ENCODE data around the gene IMP4. TPM values are rescaled to one million over a fixed set of nuclear protein-coding genes. Genes with fewer than 3 reads are reported as not detected.

The IMP4 gene
- polyA plus RNA-seq, 4 donors: 52.7 to 77.7 (median 62.2) TPM

DNA sequence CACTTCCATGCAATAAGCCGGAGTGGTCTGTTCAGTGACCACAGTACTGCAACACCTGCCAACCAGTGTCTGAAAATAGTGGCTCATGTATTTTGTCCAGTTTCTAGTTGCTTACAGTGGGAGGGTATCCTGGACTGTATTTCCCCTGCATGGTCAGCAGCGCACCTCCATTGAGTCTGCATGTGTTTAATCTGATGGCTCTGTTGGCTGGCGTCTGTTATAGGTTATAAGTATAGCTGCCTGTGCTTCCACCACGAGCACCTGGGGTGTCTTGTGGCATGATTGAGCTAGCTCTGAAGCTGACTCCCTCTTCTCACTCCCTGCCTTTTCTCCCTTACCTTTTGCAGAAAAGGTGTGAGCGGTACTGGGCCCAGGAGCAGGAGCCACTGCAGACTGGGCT is 26.1 kb downstream of the IMP4 start:
- DNase-seq (no peak), FAIRE-seq (no peak)
- H3K9me3 ChIP-seq (ENCODE audit: control insufficient read depth in 2 of 2, insufficient read depth in 1 of 2, low read depth in 1 of 2, low read length in 1 of 2): peaks cover 0 to 4% of the 10 kb centered on the region in 2 donors
- H3K27me3 ChIP-seq (ENCODE audit: control insufficient read depth in 3 of 3, insufficient read depth in 3 of 3, low read length in 3 of 3): no peaks in the 10 kb centered on the region
- H3K4me3 ChIP-seq (ENCODE audit: low read depth in 1 of 3, low read length in 3 of 3): no peak overlapping the region
- peaks cover 0 to 22% (median 2%) of the 10 kb centered on the region in 3 donors for H3K36me3 ChIP-seq (ENCODE audit: control insufficient read depth in 3 of 3, insufficient read depth in 2 of 3, low read depth in 1 of 3, low read length in 3 of 3)
- no peak overlapping the region for H3K27ac ChIP-seq (ENCODE audit: low read depth in 1 of 3, low read length in 2 of 3)
- 94 to 97% (median 97%) methylated on average over 5 of the region's 5 CpGs for WGBS, 3 donors
- H3K4me1 ChIP-seq (ENCODE audit: control insufficient read depth in 3 of 3, insufficient read depth in 2 of 3, low read depth in 1 of 3, low read length in 2 of 3): peaks cover 0 to 10% (median 3%) of the 10 kb centered on the region in 3 donors

DNA sequence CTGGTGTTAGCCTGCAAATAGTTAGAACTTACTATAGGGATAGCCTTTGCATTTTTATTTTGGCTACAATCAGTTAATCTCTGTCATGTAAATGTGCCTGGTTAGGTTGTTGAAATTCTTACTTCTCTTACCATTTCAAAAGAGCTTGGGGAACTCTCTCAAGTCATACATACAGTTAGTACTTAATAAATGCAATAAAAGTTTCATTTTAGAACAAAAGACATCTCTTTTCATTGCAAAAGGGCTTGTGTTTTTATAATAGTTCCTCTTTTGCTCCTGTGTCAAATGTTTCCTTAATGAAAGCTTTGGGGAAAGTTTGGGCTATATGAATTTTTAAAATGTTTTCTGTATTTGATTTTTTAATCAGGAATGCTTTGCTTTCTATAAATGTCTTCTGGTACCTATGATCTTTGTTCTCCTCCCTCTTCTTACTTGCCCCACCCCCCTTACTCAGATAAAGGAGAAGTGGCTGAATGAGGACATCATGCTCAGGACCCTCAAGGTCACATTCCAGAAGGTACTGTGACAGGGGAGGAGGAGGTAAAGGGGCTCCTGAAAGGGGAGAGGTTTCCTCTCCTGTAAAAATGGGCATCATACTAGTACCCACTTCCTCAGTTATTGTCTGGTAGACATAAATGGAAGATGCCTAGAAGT is 26.7 kb downstream of the IMP4 start:
- Histone ChIP-seq H3K9me3 (ENCODE audit: control insufficient read depth in 2 of 2, insufficient read depth in 1 of 2, low read depth in 1 of 2, low read length in 1 of 2) (peaks cover 0 to 4% of the 10 kb centered on the region in 2 donors), H3K4me3 (ENCODE audit: low read depth in 1 of 3, low read length in 3 of 3) (no peak overlapping the region), H3K36me3 (ENCODE audit: control insufficient read depth in 3 of 3, insufficient read depth in 2 of 3, low read depth in 1 of 3, low read length in 3 of 3) (peaks cover 0 to 22% (median 2%) of the 10 kb centered on the region in 3 donors), H3K27ac (ENCODE audit: low read depth in 1 of 3, low read length in 2 of 3) (no peak overlapping the region), H3K27me3 (ENCODE audit: control insufficient read depth in 3 of 3, insufficient read depth in 3 of 3, low read length in 3 of 3) (no peaks in the 10 kb centered on the region), H3K4me1 (ENCODE audit: control insufficient read depth in 3 of 3, insufficient read depth in 2 of 3, low read depth in 1 of 3, low read length in 2 of 3) (peaks cover 0 to 10% (median 3%) of the 10 kb centered on the region in 3 donors)
- DNase-seq (no peak), FAIRE-seq (no peak)

GRCh38 chr2:130369965-130370341 is 27.3 kb downstream of the IMP4 start:
- FAIRE-seq: no peak
- Histone ChIP-seq H3K36me3 (ENCODE audit: control insufficient read depth in 3 of 3, insufficient read depth in 2 of 3, low read depth in 1 of 3, low read length in 3 of 3) (peaks cover 0 to 26% (median 2%) of the 10 kb centered on the region in 3 donors), H3K9me3 (ENCODE audit: control insufficient read depth in 2 of 2, insufficient read depth in 1 of 2, low read depth in 1 of 2, low read length in 1 of 2) (peaks cover 0 to 4% of the 10 kb centered on the region in 2 donors), H3K27ac (ENCODE audit: low read depth in 1 of 3, low read length in 2 of 3) (no peak overlapping the region), H3K4me1 (ENCODE audit: control insufficient read depth in 3 of 3, insufficient read depth in 2 of 3, low read depth in 1 of 3, low read length in 2 of 3) (peaks cover 0 to 10% (median 3%) of the 10 kb centered on the region in 3 donors), H3K27me3 (ENCODE audit: control insufficient read depth in 3 of 3, insufficient read depth in 3 of 3, low read length in 3 of 3) (no peaks in the 10 kb centered on the region), H3K4me3 (ENCODE audit: low read depth in 1 of 3, low read length in 3 of 3) (no peak overlapping the region)
- WGBS, 3 donors: 92 to 94% (median 93%) methylated on average over 5 of the region's 5 CpGs
- no peak for DNase-seq

DNA sequence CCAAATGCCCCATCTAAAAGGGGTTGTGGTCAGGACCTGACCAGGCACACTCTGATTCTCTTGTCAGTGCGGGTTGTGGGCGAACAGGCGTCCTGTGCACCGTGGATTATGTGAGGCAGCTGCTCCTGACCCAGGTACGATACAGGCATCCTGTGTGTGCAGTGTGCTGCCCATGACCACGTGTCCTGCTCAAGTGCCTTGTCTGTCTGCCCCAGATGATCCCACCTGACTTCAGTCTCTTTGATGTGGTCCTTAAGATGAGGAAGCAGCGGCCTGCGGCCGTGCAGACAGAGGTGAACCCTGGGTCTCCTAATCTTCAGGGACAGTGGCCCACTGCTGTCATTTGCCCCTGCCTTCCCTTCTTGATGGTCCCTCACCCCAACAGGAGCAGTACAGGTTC is 27.8 kb downstream of the IMP4 start:
- DNase-seq (peak in 1 of 2 donors; percentile 37), FAIRE-seq (no peak)
- WGBS, 3 donors: 71 to 93% (median 75%) methylated on average over 9 of the region's 9 CpGs
- peaks cover 0 to 4% of the 10 kb centered on the region in 2 donors for H3K9me3 ChIP-seq (ENCODE audit: control insufficient read depth in 2 of 2, insufficient read depth in 1 of 2, low read depth in 1 of 2, low read length in 1 of 2)
- no peak overlapping the region for H3K4me3 ChIP-seq (ENCODE audit: low read depth in 1 of 3, low read length in 3 of 3)
- H3K27me3 ChIP-seq (ENCODE audit: control insufficient read depth in 3 of 3, insufficient read depth in 3 of 3, low read length in 3 of 3): no peaks in the 10 kb centered on the region
- H3K36me3 ChIP-seq (ENCODE audit: control insufficient read depth in 3 of 3, insufficient read depth in 2 of 3, low read depth in 1 of 3, low read length in 3 of 3): peaks cover 0 to 31% (median 2%) of the 10 kb centered on the region in 3 donors
- peaks cover 0 to 10% (median 3%) of the 10 kb centered on the region in 3 donors for H3K4me1 ChIP-seq (ENCODE audit: control insufficient read depth in 3 of 3, insufficient read depth in 2 of 3, low read depth in 1 of 3, low read length in 2 of 3)
- peak overlapping the region in 1 of 3 donors; percentile 6 for H3K27ac ChIP-seq (ENCODE audit: low read depth in 1 of 3, low read length in 2 of 3)

DNA sequence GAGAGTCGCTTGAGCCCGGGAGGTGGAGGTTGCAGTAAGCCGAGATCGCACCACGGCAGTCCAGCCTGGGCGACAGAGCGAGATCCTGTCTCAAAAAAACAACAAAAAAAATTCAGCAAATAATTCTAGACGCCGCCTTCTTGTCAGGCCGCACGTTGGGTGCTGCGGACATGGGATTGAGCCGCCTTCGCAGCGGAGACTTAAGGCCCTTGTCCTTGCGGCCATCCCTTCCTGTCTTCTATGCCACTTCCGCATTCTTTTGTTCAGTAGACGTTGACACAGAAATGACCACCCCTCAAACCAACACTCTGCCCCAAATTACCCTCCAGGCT is 29.0 kb downstream of the IMP4 start:
- 41 to 84% (median 67%) methylated on average over 18 of the region's 18 CpGs for WGBS, 3 donors
- Histone ChIP-seq H3K4me3 (ENCODE audit: low read depth in 1 of 3, low read length in 3 of 3) (peak overlapping the region; percentile 63 to 73 (median 70)), H3K36me3 (ENCODE audit: control insufficient read depth in 3 of 3, insufficient read depth in 2 of 3, low read depth in 1 of 3, low read length in 3 of 3) (peaks cover 0 to 37% (median 2%) of the 10 kb centered on the region in 3 donors), H3K4me1 (ENCODE audit: control insufficient read depth in 3 of 3, insufficient read depth in 2 of 3, low read depth in 1 of 3, low read length in 2 of 3) (peaks cover 0 to 10% (median 3%) of the 10 kb centered on the region in 3 donors), H3K9me3 (ENCODE audit: control insufficient read depth in 2 of 2, insufficient read depth in 1 of 2, low read depth in 1 of 2, low read length in 1 of 2) (peaks cover 0 to 4% of the 10 kb centered on the region in 2 donors), H3K27me3 (ENCODE audit: control insufficient read depth in 3 of 3, insufficient read depth in 3 of 3, low read length in 3 of 3) (no peaks in the 10 kb centered on the region), H3K27ac (ENCODE audit: low read depth in 1 of 3, low read length in 2 of 3) (peak overlapping the region; percentile 27 to 91 (median 52))
- DNase-seq: no peak
- no peak for FAIRE-seq

GRCh38 chr2:130372055-130372832 is 29.5 kb downstream of the IMP4 start:
- H3K4me1 ChIP-seq (ENCODE audit: control insufficient read depth in 3 of 3, insufficient read depth in 2 of 3, low read depth in 1 of 3, low read length in 2 of 3): peaks cover 0 to 10% (median 3%) of the 10 kb centered on the region in 3 donors
- WGBS, 3 donors: 0 to 3% (median 1%) methylated on average over 60 to 81 of the region's 81 CpGs
- H3K4me3 ChIP-seq (ENCODE audit: low read depth in 1 of 3, low read length in 3 of 3): peak overlapping the region; percentile 63 to 73 (median 70)
- peaks cover 0 to 38% (median 2%) of the 10 kb centered on the region in 3 donors for H3K36me3 ChIP-seq (ENCODE audit: control insufficient read depth in 3 of 3, insufficient read depth in 2 of 3, low read depth in 1 of 3, low read length in 3 of 3)
- no peaks in the 10 kb centered on the region for H3K9me3 ChIP-seq (ENCODE audit: control insufficient read depth in 2 of 2, insufficient read depth in 1 of 2, low read depth in 1 of 2, low read length in 1 of 2)
- H3K27me3 ChIP-seq (ENCODE audit: control insufficient read depth in 3 of 3, insufficient read depth in 3 of 3, low read length in 3 of 3): no peaks in the 10 kb centered on the region
- no peak for FAIRE-seq
- peak overlapping the region; percentile 45 to 91 (median 52) for H3K27ac ChIP-seq (ENCODE audit: low read depth in 1 of 3, low read length in 2 of 3)
- peak; percentile 87 to 95 for DNase-seq

DNA sequence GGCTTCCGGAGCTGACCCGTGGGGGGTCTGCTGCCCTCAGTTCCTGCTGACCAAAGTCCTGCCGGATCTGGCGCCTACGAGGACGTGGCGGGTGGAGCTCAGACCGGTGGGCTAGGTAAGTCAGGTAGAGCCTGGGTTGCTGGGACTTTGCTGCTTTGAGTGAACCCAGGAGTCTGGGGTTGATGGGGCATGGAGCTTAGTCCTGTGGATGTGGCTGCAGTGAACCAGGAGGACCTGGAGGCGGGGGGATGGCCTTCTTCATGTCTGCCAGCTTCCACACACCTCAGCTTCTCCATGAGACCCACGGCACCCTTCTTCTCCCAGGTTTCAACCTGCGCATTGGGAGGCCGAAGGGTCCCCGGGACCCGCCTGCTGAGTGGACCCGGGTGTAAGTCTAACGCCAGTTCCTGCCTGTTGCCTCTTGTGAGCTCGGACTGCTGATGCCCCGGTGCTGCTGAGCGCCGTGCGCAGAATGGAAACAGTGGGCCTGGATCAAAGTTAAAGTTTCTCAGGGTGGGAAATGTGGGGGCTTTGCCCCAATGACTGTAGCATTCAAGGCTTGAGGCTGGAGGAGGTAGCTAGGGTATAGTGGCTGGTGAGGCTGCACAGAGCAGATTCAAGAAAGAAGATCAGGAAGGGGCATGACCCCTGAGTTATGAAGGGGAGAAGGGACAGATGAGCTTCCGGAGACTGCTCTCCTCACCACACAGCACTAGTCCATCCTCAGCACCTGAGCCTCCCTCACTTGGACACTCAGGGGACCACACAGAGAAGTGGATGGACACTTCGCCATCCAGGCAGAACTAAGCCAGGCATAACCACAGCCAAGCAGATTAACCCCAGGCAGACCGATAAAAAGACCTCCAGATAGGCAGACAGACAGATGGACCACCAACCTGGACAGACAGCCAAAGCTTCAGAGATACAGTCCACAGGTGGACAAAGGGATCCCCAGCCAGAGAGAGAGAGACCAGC is 30.4 kb downstream of the IMP4 start:
- Histone ChIP-seq H3K27me3 (ENCODE audit: control insufficient read depth in 3 of 3, insufficient read depth in 3 of 3, low read length in 3 of 3) (no peaks in the 10 kb centered on the region), H3K9me3 (ENCODE audit: control insufficient read depth in 2 of 2, insufficient read depth in 1 of 2, low read depth in 1 of 2, low read length in 1 of 2) (no peaks in the 10 kb centered on the region), H3K4me3 (ENCODE audit: low read depth in 1 of 3, low read length in 3 of 3) (peak overlapping the region; percentile 63 to 73 (median 70)), H3K4me1 (ENCODE audit: control insufficient read depth in 3 of 3, insufficient read depth in 2 of 3, low read depth in 1 of 3, low read length in 2 of 3) (peaks cover 0 to 10% (median 3%) of the 10 kb centered on the region in 3 donors), H3K27ac (ENCODE audit: low read depth in 1 of 3, low read length in 2 of 3) (peak overlapping the region; percentile 45 to 91 (median 52)), H3K36me3 (ENCODE audit: control insufficient read depth in 3 of 3, insufficient read depth in 2 of 3, low read depth in 1 of 3, low read length in 3 of 3) (peaks cover 0 to 38% (median 2%) of the 10 kb centered on the region in 3 donors)
- 45 to 57% (median 52%) methylated on average over 23 to 24 of the region's 24 CpGs for WGBS, 3 donors
- DNase-seq (no peak), FAIRE-seq (no peak)
